Activated CD4-positive, alpha-beta T cell treated with anti-CD3 and anti-CD28 coated beads, Interleukin-2, amount 10 ng/mL, durations not matched to agents 24 days and 14 days (primary cell): ENCODE data around the gene BCO1. TPM values are rescaled to one million over a fixed set of nuclear protein-coding genes. Genes with fewer than 3 reads are reported as not detected.

Source experiments
- DNase-seq: peaks from one replicate; pipeline ENCODE4 v3.0.0; 2022
- H3K27ac Mint-ChIP-seq: one replicate; pipeline ENCODE4 v1.8.0; 2022; ENCODE audit warnings: mild to moderate bottlenecking, mixed read lengths
- H3K27me3 Mint-ChIP-seq: one replicate; pipeline ENCODE4 v1.8.0; 2022; ENCODE audit warnings: mixed read lengths
- H3K36me3 Mint-ChIP-seq: one replicate; pipeline ENCODE4 v1.8.0; 2022; ENCODE audit warnings: low read depth, mild to moderate bottlenecking, mixed read lengths
- H3K4me1 Mint-ChIP-seq: one replicate; pipeline ENCODE4 v1.8.0; 2021; ENCODE audit warnings: mixed read lengths
- H3K4me3 Mint-ChIP-seq: one replicate; pipeline ENCODE4 v1.8.0; 2022; ENCODE audit warnings: mild to moderate bottlenecking, moderate library complexity, mixed read lengths
- H3K9me3 Mint-ChIP-seq: one replicate; pipeline ENCODE4 v1.8.0; 2021; ENCODE audit warnings: mixed read lengths
- intact Hi-C: fragments of 100-400 bp; cut with micrococcal nuclease; formaldehyde crosslinking; loops from one replicate; pipeline ENCODE4 v1.15.1; 2023
- total RNA-seq: library from RNA; stranded (reverse); gene quantifications from 2 replicates; pipeline ENCODE4 v1.2.3, GENCODE V29; 2022

Gene BCO1
- total RNA-seq, 1 donor from 2014 or later: not detected

- Mint-ChIP-seq H3K4me1 (no peaks in the 10 kb centered on the region), H3K4me3 (no peak overlapping the region), H3K9me3 (no peaks in the 10 kb centered on the region), H3K36me3 (no peaks in the 10 kb centered on the region), H3K27ac (no peak overlapping the region), H3K27me3 (peaks cover 11% of the 10 kb centered on the region)
- intact Hi-C loops: no loop called here
- no peak for DNase-seq
Observed at GRCh38 chr16:81296631-81297030, 58.1 kb downstream of the BCO1 start.

GRCh38 chr16:81307770-81308169 lies 69.3 kb downstream of the BCO1 start:
- Mint-ChIP-seq H3K27me3 (no peaks in the 10 kb centered on the region), H3K9me3 (no peaks in the 10 kb centered on the region), H3K4me3 (no peak overlapping the region), H3K4me1 (peaks cover 23% of the 10 kb centered on the region), H3K27ac (no peak overlapping the region), H3K36me3 (no peaks in the 10 kb centered on the region)
- no peak for DNase-seq
- intact Hi-C loops: no loop called here

GRCh38 chr16:81310045-81310644 lies 71.7 kb downstream of the BCO1 start:
- H3K27ac Mint-ChIP-seq: peak overlapping the region; percentile 63
- DNase-seq: no peak
- H3K4me1 Mint-ChIP-seq: peaks cover 39% of the 10 kb centered on the region
- intact Hi-C loops: loop anchor here (1.0 to 10.0 kb wide), 4 partner anchors 25 to 1345 kb away; partner anchors contain the start of genes CENPN and CMC2
- no peak overlapping the region for H3K4me3 Mint-ChIP-seq
- H3K27me3 Mint-ChIP-seq: no peaks in the 10 kb centered on the region
- H3K36me3 Mint-ChIP-seq: peaks cover 2% of the 10 kb centered on the region
- no peaks in the 10 kb centered on the region for H3K9me3 Mint-ChIP-seq

GRCh38 chr16:81311762-81312161 lies 73.3 kb downstream of the BCO1 start:
- Mint-ChIP-seq H3K36me3 (peaks cover 2% of the 10 kb centered on the region), H3K4me3 (no peak overlapping the region), H3K4me1 (peaks cover 46% of the 10 kb centered on the region), H3K27ac (no peak overlapping the region), H3K9me3 (no peaks in the 10 kb centered on the region), H3K27me3 (no peaks in the 10 kb centered on the region)
- intact Hi-C loops: loop anchor here (5.0 to 10.0 kb wide), 3 partner anchors 307 to 1343 kb away; partner anchors contain the start of genes CENPN and CMC2
- DNase-seq: no peak

- Mint-ChIP-seq H3K27ac (peak overlapping the region; percentile 84), H3K4me1 (peaks cover 51% of the 10 kb centered on the region), H3K27me3 (no peaks in the 10 kb centered on the region), H3K4me3 (peak overlapping the region; percentile 88), H3K9me3 (no peaks in the 10 kb centered on the region), H3K36me3 (peaks cover 2% of the 10 kb centered on the region)
- intact Hi-C loops: loop anchor here (1.0 to 10.0 kb wide), 6 partner anchors 21 to 1341 kb away; partner anchors contain the start of genes CENPN, CMC2 and GCSH
- no peak for DNase-seq
Observed at GRCh38 chr16:81313701-81314602, 75.5 kb downstream of the BCO1 start.

GRCh38 chr16:81314603-81315270 lies 76.2 kb downstream of the BCO1 start, which contains the start of gene GAN:
GAN (plus strand) TSS chr16:81314962; CDS start chr16:81315114, 152 bp downstream.
- Mint-ChIP-seq H3K4me1 (peaks cover 54% of the 10 kb centered on the region), H3K36me3 (peaks cover 2% of the 10 kb centered on the region), H3K4me3 (peak within 1 kb of the TSS; percentile 88), H3K27me3 (no peaks in the 10 kb centered on the region), H3K27ac (peak within 1 kb of the TSS; percentile 84), H3K9me3 (no peaks in the 10 kb centered on the region)
- intact Hi-C loops: loop anchor here (1.0 to 10.0 kb wide), 7 partner anchors 21 to 1340 kb away; partner anchors contain the start of genes CENPN, CMC2 and GCSH
- peak; percentile 98 for DNase-seq

GRCh38 chr16:81315271-81316175 lies 77.0 kb downstream of the BCO1 start:
- Mint-ChIP-seq H3K4me1 (peaks cover 48% of the 10 kb centered on the region), H3K27ac (peak overlapping the region; percentile 70)
- intact Hi-C loops: loop anchor here (2.0 to 10.0 kb wide), 4 partner anchors 37 to 1339 kb away; partner anchors contain the start of genes CENPN and CMC2

DNA sequence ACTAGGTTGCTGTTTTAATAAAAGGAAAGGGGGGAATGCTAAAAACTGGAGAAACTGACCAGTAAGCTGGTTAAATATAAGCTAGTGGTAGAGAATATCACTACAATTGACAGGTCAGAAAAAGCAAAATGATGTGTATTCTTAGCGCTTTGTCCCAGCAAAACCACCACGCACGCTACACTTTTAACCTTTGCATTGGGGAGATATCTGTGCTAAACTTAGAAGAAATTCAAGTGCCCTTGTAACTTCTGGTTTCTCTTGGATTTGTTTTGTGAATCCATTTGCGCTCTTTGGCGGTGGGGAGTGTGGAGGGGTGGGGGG lies 77.6 kb downstream of the BCO1 start:
- Mint-ChIP-seq H3K36me3 (peaks cover 2% of the 10 kb centered on the region), H3K4me1 (peaks cover 50% of the 10 kb centered on the region), H3K9me3 (no peaks in the 10 kb centered on the region), H3K27ac (peak overlapping the region; percentile 51), H3K27me3 (no peaks in the 10 kb centered on the region), H3K4me3 (peak overlapping the region; percentile 88)
- intact Hi-C loops: loop anchor here (5.0 to 10.0 kb wide), 3 partner anchors 36 to 1339 kb away; partner anchors contain the start of genes CENPN and CMC2
- no peak for DNase-seq

More at GRCh38 chr16:81315271-81316175, 77.0 kb downstream of the BCO1 start:
- H3K4me3 Mint-ChIP-seq: peak overlapping the region; percentile 88
- H3K9me3 Mint-ChIP-seq: no peaks in the 10 kb centered on the region
- peaks cover 2% of the 10 kb centered on the region for H3K36me3 Mint-ChIP-seq
- peak; percentile 86 for DNase-seq
- no peaks in the 10 kb centered on the region for H3K27me3 Mint-ChIP-seq

DNA sequence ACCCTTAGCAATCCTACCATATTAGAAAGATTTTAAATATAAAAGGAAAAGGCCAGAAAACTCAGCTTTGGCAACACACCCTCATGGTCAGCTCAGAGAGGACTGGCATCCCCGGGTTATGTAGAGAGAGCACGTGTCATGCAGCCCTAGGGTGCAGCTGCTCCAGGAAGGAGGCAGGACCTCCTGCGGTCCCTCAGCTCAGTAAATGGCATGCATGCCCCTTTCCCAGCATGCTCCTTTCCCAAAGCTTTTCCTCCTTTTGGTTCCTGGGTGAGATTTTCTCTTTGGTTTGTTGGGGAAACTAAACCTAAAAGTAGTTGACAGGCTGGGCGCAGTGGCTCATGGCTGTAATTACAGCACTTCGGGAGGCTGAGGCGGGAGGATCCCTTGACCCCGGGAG lies 80.2 kb downstream of the BCO1 start:
- no peaks in the 10 kb centered on the region for H3K36me3 Mint-ChIP-seq
- no peaks in the 10 kb centered on the region for H3K27me3 Mint-ChIP-seq
- intact Hi-C loops: loop anchor here (5.0 to 10.0 kb wide), 3 partner anchors 34 to 1336 kb away; partner anchors contain the start of genes CENPN and CMC2
- H3K27ac Mint-ChIP-seq: no peak overlapping the region
- no peak overlapping the region for H3K4me3 Mint-ChIP-seq
- H3K9me3 Mint-ChIP-seq: no peaks in the 10 kb centered on the region
- DNase-seq: no peak
- H3K4me1 Mint-ChIP-seq: peaks cover 42% of the 10 kb centered on the region

GRCh38 chr16:81319221-81319912 lies 80.9 kb downstream of the BCO1 start:
- no peak for DNase-seq
- no peaks in the 10 kb centered on the region for H3K27me3 Mint-ChIP-seq
- H3K36me3 Mint-ChIP-seq: no peaks in the 10 kb centered on the region
- no peak overlapping the region for H3K4me3 Mint-ChIP-seq
- intact Hi-C loops: loop anchor here (5.0 to 10.0 kb wide), 3 partner anchors 33 to 1335 kb away; partner anchors contain the start of genes CENPN and CMC2
- H3K9me3 Mint-ChIP-seq: no peaks in the 10 kb centered on the region
- peaks cover 37% of the 10 kb centered on the region for H3K4me1 Mint-ChIP-seq
- no peak overlapping the region for H3K27ac Mint-ChIP-seq

DNA sequence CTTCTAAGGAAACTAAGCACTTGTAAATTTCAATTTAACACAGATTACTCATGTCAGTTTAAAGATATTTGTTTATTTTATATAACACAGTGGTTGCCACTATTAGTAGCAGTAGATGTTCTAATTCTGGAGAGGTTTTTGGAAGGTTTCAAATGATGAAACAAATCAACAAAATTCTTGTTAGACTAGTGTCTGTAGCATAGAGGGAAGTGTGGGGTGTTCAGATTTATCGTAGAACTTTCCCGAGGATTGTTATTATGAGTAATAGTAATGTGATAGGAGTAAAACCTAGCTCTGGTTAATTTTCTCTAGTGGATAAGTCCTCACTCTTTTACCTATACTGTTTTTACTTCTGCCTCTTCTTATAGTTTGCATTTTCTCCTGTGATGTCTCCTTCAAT lies 82.5 kb downstream of the BCO1 start:
- Mint-ChIP-seq H3K27me3 (no peaks in the 10 kb centered on the region), H3K4me3 (no peak overlapping the region), H3K36me3 (peaks cover 8% of the 10 kb centered on the region), H3K9me3 (no peaks in the 10 kb centered on the region), H3K4me1 (peaks cover 29% of the 10 kb centered on the region), H3K27ac (no peak overlapping the region)
- intact Hi-C loops: no loop called here
- DNase-seq: no peak

- intact Hi-C loops: no loop called here
- no peaks in the 10 kb centered on the region for H3K27me3 Mint-ChIP-seq
- DNase-seq: no peak
- H3K9me3 Mint-ChIP-seq: no peaks in the 10 kb centered on the region
- H3K4me3 Mint-ChIP-seq: no peak overlapping the region
- H3K36me3 Mint-ChIP-seq: peaks cover 8% of the 10 kb centered on the region
- peaks cover 28% of the 10 kb centered on the region for H3K4me1 Mint-ChIP-seq
- no peak overlapping the region for H3K27ac Mint-ChIP-seq
Observed at GRCh38 chr16:81321536-81321935, 83.0 kb downstream of the BCO1 start.
